B cell (primary cell): ENCODE measurements around the gene SEM1. TPM values are rescaled to one million over a fixed set of nuclear protein-coding genes. Genes with fewer than 3 reads are reported as not detected.

ENCODE experiments used
- ATAC-seq: fragments of 200-7000 bp; cut with Tn5 transposase; one replicate; pipeline ENCODE4 v1.10.0; 2021; ENCODE audit warnings: low read depth, mild to moderate bottlenecking, moderate number of reproducible peaks, moderate library complexity
- CTCF ChIA-PET: fragments of 350-600 bp; sonication (Branson Sonifier 250); formaldehyde crosslinking; loops from one replicate; lab custom pipeline; 2021; ENCODE audit warnings: antibody characterized with exemption, inconsistent platforms; lab: Charles Lee
- POLR2A ChIA-PET: fragments of 350-600 bp; sonication (Branson Sonifier 250); formaldehyde crosslinking; loops from one replicate; lab custom pipeline; 2021; ENCODE audit warnings: antibody characterized with exemption; lab: Charles Lee
- DNase-seq: peaks from one replicate; pipeline ENCODE4 v3.0.0; 2013
- H2AFZ ChIP-seq: 2 replicates; pipeline ENCODE4 v1.6.1; 2012; ENCODE audit warnings: mild to moderate bottlenecking, low read depth, low read length; ENCODE audit not compliant: insufficient read depth, poor library complexity, severe bottlenecking
- H3K27ac ChIP-seq, 2 donors: 1 replicate in 1 of 2; 2 replicates in 1 of 2; pipeline ENCODE4 v1.5.1; 2012 to 2013; ENCODE audit warnings: low read length in 2 of 2, mild to moderate bottlenecking in 2 of 2, moderate library complexity in 1 of 2
- H3K27me3 ChIP-seq, 4 experiments: fragments of 200-600 bp in 1 of 4; sonication (generic) in 1 of 4; replicated peaks in 1 of 4; 1 replicate in 2 of 4; 2 replicates in 2 of 4; pipeline versions ENCODE4 v1.6.1 to v1.7.0; 2013 to 2016; ENCODE audit warnings: low read length in 3 of 4, mild to moderate bottlenecking in 2 of 4, mixed read lengths in 1 of 4, moderate library complexity in 1 of 4; ENCODE audit not compliant: insufficient read depth in 4 of 4, control insufficient read depth in 3 of 4; ENCODE audit errors: control extremely low read depth in 1 of 4
- H3K36me3 ChIP-seq, 2 experiments: replicated peaks in 1 of 2; 1 replicate in 1 of 2; 2 replicates in 1 of 2; pipeline versions ENCODE4 v1.6.1 to v1.7.1; 2013; ENCODE audit warnings: low read length in 1 of 2; ENCODE audit not compliant: insufficient read depth in 2 of 2, control insufficient read depth in 1 of 2; ENCODE audit errors: control extremely low read depth in 1 of 2, extremely low read depth in 1 of 2
- H3K4me1 ChIP-seq, 2 donors: fragments of 200-600 bp in 1 of 2; sonication (generic) in 1 of 2; 1 replicate in 1 of 2; 2 replicates in 1 of 2; pipeline versions ENCODE4 v1.5.1 to v1.6.1; 2013 to 2017; ENCODE audit warnings: low read length in 2 of 2; ENCODE audit not compliant: control insufficient read depth in 2 of 2, insufficient read depth in 2 of 2
- H3K4me2 ChIP-seq: replicated peaks from 2 replicates; pipeline ENCODE3; 2012; ENCODE audit warnings: mild to moderate bottlenecking, low read depth, low read length; ENCODE audit not compliant: poor library complexity, severe bottlenecking
- H3K4me3 ChIP-seq, 5 experiments: fragments of 200-600 bp in 1 of 5; sonication (generic) in 1 of 5; 1 replicate in 3 of 5; 2 replicates in 2 of 5; pipeline versions ENCODE4 v1.5.1 to v1.7.0; 2011 to 2016; ENCODE audit warnings: low read length in 4 of 5, mild to moderate bottlenecking in 4 of 5, low read depth in 2 of 5, control low read depth in 1 of 5, moderate library complexity in 1 of 5; ENCODE audit not compliant: insufficient read depth in 1 of 5; ENCODE audit errors: control extremely low read depth in 1 of 5, extremely low read depth in 1 of 5
- H3K79me2 ChIP-seq: fragments of 200-600 bp; sonication (generic); one replicate; pipeline ENCODE4 v1.6.0; 2016; ENCODE audit warnings: low read length; ENCODE audit not compliant: control insufficient read depth, insufficient read depth
- H3K9ac ChIP-seq: fragments of 200-600 bp; sonication (generic); 2 replicates; pipeline ENCODE4 v1.6.1; 2017; ENCODE audit warnings: mild to moderate bottlenecking, low read length, moderate library complexity
- H3K9me3 ChIP-seq, 3 donors: one replicate each; pipeline versions ENCODE4 v1.6.1 to v1.7.1; 2013; ENCODE audit warnings: low read length in 2 of 3; ENCODE audit not compliant: control insufficient read depth in 2 of 3, insufficient read depth in 1 of 3; ENCODE audit errors: control extremely low read depth in 1 of 3
- H4K20me1 ChIP-seq: 2 replicates; pipeline ENCODE4 v1.6.0; 2012; ENCODE audit warnings: mild to moderate bottlenecking, low read length; ENCODE audit not compliant: insufficient read depth, control insufficient read depth, poor library complexity, severe bottlenecking
- H3K27ac Mint-ChIP-seq: one replicate; pipeline ENCODE4 v1.8.0; 2021; ENCODE audit warnings: mixed read lengths
- H3K27me3 Mint-ChIP-seq: one replicate; pipeline ENCODE4 v1.8.0; 2021; ENCODE audit warnings: mixed read lengths
- H3K4me1 Mint-ChIP-seq: one replicate; pipeline ENCODE4 v1.8.0; 2021; ENCODE audit warnings: mixed read lengths
- H3K4me3 Mint-ChIP-seq: one replicate; pipeline ENCODE4 v1.8.0; 2021; ENCODE audit warnings: mixed read lengths
- H3K9me3 Mint-ChIP-seq: one replicate; pipeline ENCODE4 v1.8.0; 2022; ENCODE audit warnings: mixed read lengths; ENCODE audit not compliant: insufficient read depth
- CTCF ChIP-seq: fragments of 200-600 bp; IDR thresholded peaks from one replicate; pipeline ENCODE4 v1.8.0; 2022; ENCODE audit warnings: antibody characterized with exemption, mild to moderate bottlenecking
- EZH2 ChIP-seq: IDR thresholded peaks from 2 replicates; pipeline ENCODE4 v1.6.1; 2012; ENCODE audit warnings: borderline replicate concordance, low read depth, mild to moderate bottlenecking, moderate library complexity, low read length; ENCODE audit not compliant: insufficient read depth, poor library complexity, severe bottlenecking
- WGBS: methylation state at CpG from one replicate; pipeline ENCODE4 v1.1.5; 2013; ENCODE audit warnings: missing lambda C conversion rate; ENCODE audit not compliant: insufficient coverage; 5-methylcytosine and 5-hydroxymethylcytosine counted together
- intact Hi-C: fragments of 100-400 bp; cut with micrococcal nuclease; formaldehyde crosslinking; loops from one replicate; pipeline ENCODE4 v1.10.0; 2022
- polyA plus RNA-seq: library from polyadenylated mRNA; depleted of rRNA; stranded (reverse); fragments of >200 nt; gene quantifications from 2 replicates; pipeline ENCODE4 v1.2.3, GENCODE V29; 2012
- total RNA-seq, 2 donors: library from RNA; stranded (reverse); fragments of 120-200 nt in 1 of 2; gene quantifications; 1 replicate in 1 of 2; 2 replicates in 1 of 2; pipeline versions ENCODE4 v1.2.3 to v1.2.4, GENCODE V29; 2013 to 2022

The SEM1 gene
- total and polyA plus RNA-seq, 2 donors (not counting 1 experiment from before 2014, with no cell fraction given): 6.0 to 30.3 TPM

GRCh38 chr7:96679886-96680285, 29.8 kb downstream of the SEM1 start:
- Histone ChIP-seq H3K36me3 (peaks cover 0 to 3% of the 10 kb centered on the region in 2 experiments), H3K27ac (no peak overlapping the region), H3K27me3 (no peaks in the 10 kb centered on the region), H3K79me2 (peaks cover 4% of the 10 kb centered on the region), H3K9ac (no peak overlapping the region), H3K9me3 (no peaks in the 10 kb centered on the region), H3K4me3 (no peak overlapping the region), H4K20me1 (peaks cover 9% of the 10 kb centered on the region), H3K4me1 (peaks cover 0 to under 1% of the 10 kb centered on the region in 2 donors), H3K4me2 (no peak overlapping the region), H2AFZ (no peak overlapping the region)
- Mint-ChIP-seq H3K27me3 (no peaks in the 10 kb centered on the region), H3K9me3 (peaks cover 1% of the 10 kb centered on the region), H3K4me1 (peaks cover 5% of the 10 kb centered on the region), H3K4me3 (no peak overlapping the region), H3K27ac (no peak overlapping the region)
- ChIA-PET CTCF (interaction anchor here (1.1 kb wide), 1 partner anchor 605 kb away, joined by 3 read pairs; no protein-coding TSS in a partner anchor), POLR2A (no interaction called here)
- WGBS: 50% methylated on average over 1 of the region's 4 CpGs
- no peak for DNase-seq
- no peak for TF ChIP-seq CTCF
- no peak for TF ChIP-seq EZH2
- intact Hi-C loops: no loop called here
- ATAC-seq: no peak

- Histone ChIP-seq H3K4me3 (no peak overlapping the region), H3K4me2 (no peak overlapping the region), H3K79me2 (no peaks in the 10 kb centered on the region), H3K27ac (no peak overlapping the region), H4K20me1 (peaks cover 9% of the 10 kb centered on the region), H3K27me3 (no peaks in the 10 kb centered on the region), H3K36me3 (peaks cover 2 to 4% of the 10 kb centered on the region in 2 experiments), H3K9ac (no peak overlapping the region), H3K4me1 (no peaks in the 10 kb centered on the region), H2AFZ (no peak overlapping the region), H3K9me3 (no peaks in the 10 kb centered on the region)
- Mint-ChIP-seq H3K27me3 (no peaks in the 10 kb centered on the region), H3K4me3 (no peak overlapping the region), H3K27ac (no peak overlapping the region), H3K9me3 (no peaks in the 10 kb centered on the region), H3K4me1 (no peaks in the 10 kb centered on the region)
- intact Hi-C loops: no loop called here
- DNase-seq: no peak
- no peak for ATAC-seq
- ChIA-PET CTCF (no interaction called here), POLR2A (no interaction called here)
- no peak for TF ChIP-seq EZH2
- TF ChIP-seq CTCF: no peak
- 100% methylated on average over 5 of the region's 5 CpGs for WGBS
Measured at GRCh38 chr7:96676919-96677318, 32.7 kb downstream of the SEM1 start.
